Fibroblast of upper back skin (primary cell): ENCODE measurements around the gene CTNS.

ENCODE experiments used
- DNase-seq: peaks from one replicate; pipeline ENCODE4 v3.0.0-alpha.2; 2013

Gene CTNS

GRCh38 chr17:3636154-3636907, at the start of gene CTNS, which contains the start of gene SHPK:
TSS of gene CTNS (plus strand) at chr17:3636760. CDS start at chr17:3640207, 3,447 bp downstream.
TSS of gene SHPK (minus strand) at chr17:3636250. CDS start at chr17:3636219, 31 bp downstream.
- DNase-seq, result peak; percentile 96

GRCh38 chr17:3589784-3590183, 46.8 kb upstream of the CTNS start:
- DNase-seq, result no peak

GRCh38 chr17:3590231-3590630, 46.3 kb upstream of the CTNS start:
- no peak for DNase-seq

DNA sequence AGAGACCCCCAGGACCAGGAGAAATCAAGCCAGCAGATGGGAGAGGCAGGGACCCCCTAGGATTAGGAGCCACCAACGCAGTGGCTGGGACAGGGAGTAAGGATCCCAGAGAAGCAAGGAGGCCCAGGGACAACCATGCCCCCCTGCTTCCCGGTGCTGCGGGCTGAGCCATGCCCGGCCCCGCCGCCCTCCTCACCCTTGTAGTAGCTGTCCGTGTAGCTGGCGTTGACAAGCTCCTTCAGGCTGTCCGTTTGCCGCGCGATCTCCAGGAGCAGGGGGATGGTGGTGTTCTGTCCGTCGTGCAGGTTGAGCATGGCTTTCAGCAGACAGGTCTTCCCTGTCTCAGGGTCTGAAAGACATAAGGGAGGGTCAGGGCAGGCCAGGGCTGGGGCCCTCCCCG, 45.8 kb upstream of the CTNS start:
- DNase-seq, result no peak

- no peak for DNase-seq
These were observed 44.2 kb upstream of the CTNS start for GRCh38 chr17:3592216-3592860.

DNA sequence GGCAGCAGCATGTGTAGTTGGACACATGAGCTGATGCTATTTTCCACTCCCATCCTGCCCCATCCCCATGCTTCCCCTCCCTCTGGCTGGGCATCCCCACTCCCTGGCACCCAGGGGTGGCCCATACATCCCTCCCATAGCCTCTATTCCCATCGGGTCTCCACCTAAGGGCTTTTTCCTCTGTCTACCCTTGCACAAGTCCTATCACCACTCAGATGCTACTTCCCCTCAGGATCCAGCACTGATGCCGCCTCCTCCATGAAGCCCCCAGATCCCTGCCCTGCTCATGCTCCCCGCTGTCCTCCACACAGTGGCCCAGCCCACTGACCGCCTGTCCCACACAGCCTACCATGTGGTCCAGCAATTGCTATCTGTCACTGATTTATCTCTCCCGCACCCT, 43.2 kb upstream of the CTNS start:
- no peak for DNase-seq

- DNase-seq, result peak; percentile 95
These were observed 42.3 kb upstream of the CTNS start for GRCh38 chr17:3594051-3594800.

DNA sequence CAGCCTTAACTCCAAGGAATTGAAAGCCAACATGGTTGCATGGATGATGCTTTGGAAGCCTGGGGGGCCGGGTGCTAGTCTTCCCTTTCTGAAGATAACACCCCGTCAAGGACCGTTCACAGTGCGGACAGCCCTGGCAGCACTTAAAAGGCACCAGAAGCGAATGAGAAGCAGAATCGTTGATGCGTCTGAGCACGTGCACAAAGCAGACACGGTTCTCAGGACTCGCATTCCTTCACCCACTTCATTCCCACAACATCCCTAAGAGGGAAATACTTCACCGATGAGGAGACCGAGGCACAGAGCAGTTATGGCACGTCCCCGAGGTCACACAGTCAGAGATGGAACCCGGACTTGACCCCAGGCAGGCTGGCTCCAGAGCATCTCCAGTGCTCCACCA, 41.6 kb upstream of the CTNS start:
- peak; percentile 69 for DNase-seq

GRCh38 chr17:3596804-3597464, 39.6 kb upstream of the CTNS start:
- no peak for DNase-seq

- DNase-seq, result no peak
These were observed 38.5 kb upstream of the CTNS start for GRCh38 chr17:3598078-3598477.

GRCh38 chr17:3600529-3601205, 35.9 kb upstream of the CTNS start:
- DNase-seq, result no peak

DNA sequence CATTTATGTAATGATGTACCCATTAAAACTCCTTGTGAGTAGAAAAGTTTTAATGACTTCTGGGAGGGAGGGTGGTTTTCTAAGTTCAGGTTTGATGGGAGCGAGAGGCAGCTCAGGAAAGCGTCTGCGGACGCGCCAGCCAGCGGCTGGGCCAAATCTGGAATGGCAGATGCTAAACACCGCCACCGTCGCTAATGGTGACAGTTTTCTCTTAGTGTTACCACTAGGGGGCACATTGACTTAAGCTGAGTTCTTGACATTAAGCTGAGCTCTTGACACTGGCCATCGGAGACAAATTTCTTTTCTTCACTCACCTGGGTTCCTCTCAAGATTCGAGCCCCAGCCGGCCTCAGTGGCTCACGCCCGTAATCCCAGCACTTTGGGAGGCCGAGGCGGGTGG, 34.1 kb upstream of the CTNS start:
- DNase-seq, result no peak

DNA sequence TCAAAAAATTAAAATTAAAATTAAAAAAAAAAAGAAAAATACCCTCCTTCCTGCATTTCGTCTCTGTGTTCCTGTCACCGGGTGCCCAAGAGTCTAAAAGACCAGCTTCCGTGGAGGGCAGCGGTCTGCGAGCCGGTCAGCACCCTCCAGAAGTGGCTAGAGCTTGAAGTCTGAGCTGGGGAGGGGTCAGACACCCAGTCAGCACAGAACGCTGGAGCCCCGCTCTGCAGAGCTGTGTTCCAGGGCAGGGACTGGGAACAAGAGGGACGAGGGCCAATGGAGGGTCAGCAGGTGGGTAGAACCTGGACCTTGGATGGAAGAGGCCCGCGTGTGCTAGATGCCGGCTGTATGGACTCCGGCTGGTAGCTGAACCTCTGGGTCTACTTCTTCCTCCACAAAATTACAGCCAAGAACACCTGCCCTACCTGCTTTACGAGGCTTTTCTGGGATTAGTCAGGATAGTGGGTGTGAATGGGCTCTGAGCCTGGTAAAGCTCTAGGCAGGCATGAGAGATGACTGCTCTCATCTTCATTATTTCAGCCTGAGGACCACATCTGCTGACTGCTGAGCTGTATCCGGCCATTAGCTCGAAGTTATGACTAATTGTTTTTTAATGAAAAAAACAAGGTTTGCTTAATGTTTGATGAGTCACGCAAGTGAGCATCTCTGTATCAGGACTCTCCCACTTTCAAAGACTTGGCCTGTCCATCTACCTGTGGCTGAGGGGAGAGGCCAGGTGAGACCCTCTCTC, 33.3 kb upstream of the CTNS start:
- peak; percentile 69 for DNase-seq

GRCh38 chr17:3603870-3604259, 32.7 kb upstream of the CTNS start:
- no peak for DNase-seq

- DNase-seq, result no peak
These were observed 26.9 kb upstream of the CTNS start for GRCh38 chr17:3609689-3610088.

DNA sequence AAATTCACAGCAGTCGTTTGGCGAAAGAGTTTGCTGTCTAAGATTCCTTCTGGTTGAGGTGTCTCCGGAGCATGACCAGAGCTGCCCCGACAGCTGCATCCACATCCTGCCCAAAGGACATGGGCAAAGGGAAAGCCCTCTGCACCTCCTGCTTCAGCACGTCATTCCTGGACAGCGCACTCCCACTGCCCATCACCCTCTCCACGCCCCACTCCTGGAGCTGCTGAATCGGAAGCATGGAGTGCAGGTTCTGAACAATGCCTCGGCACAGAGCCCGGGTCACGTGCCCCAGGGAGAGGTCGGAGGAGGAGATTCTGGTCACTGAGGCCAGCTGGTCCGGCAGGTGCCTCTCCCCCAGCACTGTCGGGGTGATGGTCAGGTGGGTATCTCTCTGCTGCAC, 26.0 kb upstream of the CTNS start:
- no peak for DNase-seq

DNA sequence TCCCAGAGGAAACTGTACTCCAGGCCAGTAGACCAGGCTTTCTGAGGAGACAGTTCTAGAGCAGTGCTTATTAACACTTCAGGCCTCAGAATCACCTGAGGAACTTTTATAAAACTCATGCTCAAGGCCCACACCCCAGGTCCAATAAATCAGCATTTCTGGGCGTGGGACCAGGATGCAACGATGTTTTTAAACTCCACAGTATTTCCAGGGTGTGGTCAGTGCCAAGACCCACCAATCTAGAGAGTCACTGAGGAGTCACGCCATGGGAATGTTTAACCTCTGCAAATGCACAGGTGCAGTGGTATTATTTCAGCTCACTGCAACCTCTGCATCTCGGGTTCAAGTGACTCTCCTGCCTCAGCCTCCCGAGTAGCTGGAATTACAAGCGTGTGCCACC, 23.4 kb upstream of the CTNS start:
- DNase-seq, result no peak

DNA sequence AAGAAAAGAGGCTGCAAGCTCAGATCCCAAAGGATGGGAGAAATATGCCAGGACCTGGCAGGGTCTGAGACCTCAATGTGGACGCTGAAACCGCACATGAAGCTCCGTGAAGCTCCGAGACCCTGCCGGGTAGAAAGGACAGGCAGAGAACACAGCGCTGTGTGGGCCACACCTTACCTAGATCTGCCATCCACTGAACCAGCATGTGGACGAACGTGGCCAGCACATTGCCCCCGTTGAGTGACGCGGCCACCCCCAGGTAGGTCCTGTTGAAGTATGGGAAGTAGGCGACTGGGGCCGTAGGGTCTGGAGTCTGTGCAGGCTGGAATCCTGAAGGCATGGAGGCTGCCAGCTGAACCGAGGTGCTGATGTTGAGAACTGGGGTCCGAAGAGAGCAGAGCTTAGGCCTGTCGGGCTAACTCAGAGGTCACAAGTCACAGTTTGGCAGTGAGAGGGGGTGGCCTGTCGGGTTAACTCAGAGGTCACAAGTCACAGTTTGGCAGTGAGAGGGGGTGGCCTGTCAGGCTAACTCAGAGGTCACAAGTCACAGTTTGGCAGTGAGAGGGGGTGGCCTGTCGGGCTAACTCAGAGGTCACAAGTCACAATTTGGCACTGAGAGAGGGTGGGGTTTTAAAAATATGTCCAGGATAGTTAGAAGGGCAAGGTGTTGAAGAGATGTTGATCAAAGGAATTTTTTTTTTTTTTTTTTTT, 21.2 kb upstream of the CTNS start:
- no peak for DNase-seq

- no peak for DNase-seq
These were observed 15.3 kb upstream of the CTNS start for GRCh38 chr17:3621146-3621720.

- DNase-seq, result no peak
These were observed 13.5 kb upstream of the CTNS start for GRCh38 chr17:3622977-3623594.
